Heart left ventricle (tissue), 16 donors: Measurements from ENCODE around the gene MIDN. TPM values are rescaled to one million over a fixed set of nuclear protein-coding genes. Genes with fewer than 3 reads are reported as not detected.
A peak's percentile ranks its signal among the peaks of the same experiment; 100 is the strongest.

Experiments
- ATAC-seq, 4 donors: fragments of 200-7000 bp; cut with Tn5 transposase; one replicate each; pipeline ENCODE4 v1.9.1; 2020 to 2022; ENCODE audit warnings: moderate library complexity in 4 of 4, mild to moderate bottlenecking in 3 of 4, moderate number of reproducible peaks in 1 of 4
- DNase-seq, 5 donors: peaks; one replicate each; pipeline ENCODE4 v3.0.0-alpha.2; 2020
- H3K27ac ChIP-seq, 12 donors: fragments of 200-600 bp; sonication (generic) in 4 of 12; one replicate each; pipeline versions ENCODE4 v1.5.0 to v1.8.0; 2016 to 2022; ENCODE audit warnings: mild to moderate bottlenecking in 2 of 12
- H3K27me3 ChIP-seq, 9 donors: fragments of 200-600 bp; sonication (generic) in 2 of 9; one replicate each; pipeline versions ENCODE4 v1.5.1 to v1.8.0; 2016 to 2022; ENCODE audit warnings: mild to moderate bottlenecking in 3 of 9
- H3K36me3 ChIP-seq, 9 donors: fragments of 200-600 bp; sonication (generic) in 2 of 9; one replicate each; pipeline versions ENCODE4 v1.5.0 to v1.8.0; 2018 to 2022; ENCODE audit warnings: mild to moderate bottlenecking in 2 of 9
- H3K4me1 ChIP-seq, 12 donors: fragments of 200-600 bp; sonication (generic) in 4 of 12; one replicate each; pipeline versions ENCODE4 v1.5.0 to v1.8.0; 2016 to 2022; ENCODE audit warnings: mild to moderate bottlenecking in 3 of 12
- H3K4me3 ChIP-seq, 12 donors: fragments of 200-600 bp; sonication (generic) in 4 of 12; one replicate each; pipeline versions ENCODE4 v1.5.0 to v1.8.0; 2017 to 2022; ENCODE audit warnings: mild to moderate bottlenecking in 9 of 12, moderate library complexity in 4 of 12
- H3K9me3 ChIP-seq, 12 donors: fragments of 200-600 bp; sonication (generic) in 4 of 12; one replicate each; pipeline versions ENCODE4 v1.5.0 to v1.8.0; 2016 to 2022; ENCODE audit warnings: mild to moderate bottlenecking in 1 of 12
- POLR2A ChIP-seq, 2 donors: fragments of 450-650 bp; IDR thresholded peaks; one replicate each; pipeline ENCODE4 v1.6.1; 2017; ENCODE audit warnings: antibody characterized with exemption in 2 of 2, mild to moderate bottlenecking in 2 of 2, moderate library complexity in 2 of 2
- WGBS, 4 donors: extraction: QIAGEN DNeasy Blood & Tissue Kit in 2 of 4; methylation state at CpG; one replicate each; pipeline versions ENCODE4 v1.1.5 to v1.1.7; 2013 to 2018; 5-methylcytosine and 5-hydroxymethylcytosine counted together
- intact Hi-C, 10 donors: fragments of 100-400 bp; cut with DNase I; formaldehyde crosslinking; loops; one replicate each; pipeline versions ENCODE4 v1.11.1 to v1.14.2; 2022
- polyA plus RNA-seq, 2 donors: library from polyadenylated mRNA; stranded (reverse); fragments of 200-250 nt; gene quantifications; one replicate each; pipeline ENCODE4 v1.2.3, GENCODE V29; 2013
- total RNA-seq, 9 donors: library from RNA; depleted of rRNA in 2 of 9; stranded (reverse); fragments of >200 nt in 2 of 9; fragmentation: NEBNext Ultra II Directional in 3 of 9; extraction: Animal tissue kit (Norgen Biotek cat#: 25700) in 3 of 9; gene quantifications; one replicate each; pipeline versions ENCODE4 v1.1.0 to v1.2.4, GENCODE V29; 2016 to 2023
- TF ChIP-seq, protein P1 (sequence below), 12 donors: fragments of 200-600 bp; sonication (generic) in 4 of 12; IDR thresholded peaks; one replicate each; pipeline versions ENCODE4 v1.5.0 to v1.8.0; 2018 to 2022; ENCODE audit warnings: antibody characterized with exemption in 12 of 12, mild to moderate bottlenecking in 5 of 12
- donor health status: ischemic (EF 13 %, LVEDD 7.1; RV severe dilation, severe dysfunction).
- donor health status: healthy with polysubstance abuse.
- donor health status: DM: no; HTN: yes; CAD: no.
- donor health status: DM: no; HTN: no; CAD: no.
- donor health status: ischemic (EF 25% LVEDD 6.9; RV normal size, moderate dysfunction).
- donor health status: ischemic (EF 25% LVEDD 5.7; RV mildly dilated, moderate dysfunction).
- donor health status: healthy.
- donor health status: DM: yes; HTN: yes; CAD: no.
- donor health status: ischemic (EF 35%, LVEDD 5.7; RV mildly dilated, moderate dysfunction).
- donor health status: nonischemic (EF 11% LVEDD 7.7; RV severe dilation, severe dysfunction).
- donor health status: DM: yes; HTN: yes; CAD: no.
- donor health status: PGD.
- donor health status: ischemic (EF 29% LVEDD 5.4; RV normal size, mild dysfunction).
- donor health status: nonischemic (EF 23%, LVEDD 6.1; RV moderate dilation, normal function).

The MIDN gene
- total and polyA plus RNA-seq, 11 donors = 25.8 to 115 (median 50.7) TPM

DNA sequence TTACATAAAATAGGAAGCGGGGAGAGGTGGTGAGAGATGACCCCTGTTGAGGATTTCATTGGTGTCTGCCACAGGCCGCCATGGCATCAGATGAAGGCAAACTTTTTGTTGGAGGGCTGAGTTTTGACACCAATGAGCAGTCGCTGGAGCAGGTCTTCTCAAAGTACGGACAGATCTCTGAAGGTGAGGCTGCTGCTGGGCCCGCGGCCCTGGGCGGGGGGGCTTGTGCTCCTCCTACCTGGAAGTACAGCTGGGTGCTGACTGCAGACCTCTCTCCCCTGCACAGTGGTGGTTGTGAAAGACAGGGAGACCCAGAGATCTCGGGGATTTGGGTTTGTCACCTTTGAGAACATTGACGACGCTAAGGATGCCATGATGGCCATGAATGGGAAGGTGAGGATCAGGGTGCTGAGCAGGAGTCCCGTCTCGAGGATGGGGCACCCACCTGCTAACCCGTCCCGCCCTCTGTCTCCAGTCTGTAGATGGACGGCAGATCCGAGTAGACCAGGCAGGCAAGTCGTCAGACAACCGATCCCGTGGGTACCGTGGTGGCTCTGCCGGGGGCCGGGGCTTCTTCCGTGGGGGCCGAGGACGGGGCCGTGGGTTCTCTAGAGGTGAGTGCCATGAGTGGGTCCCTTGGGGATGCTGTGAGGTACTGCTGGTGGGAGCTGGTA, 22.6 kb downstream of the MIDN start:
- 52 to 57% (median 53%) methylated on average over 26 of the region's 26 CpGs for WGBS, 4 donors
- no peaks in the 10 kb centered on the region for H3K9me3 ChIP-seq
- DNase-seq (no peak), ATAC-seq (no peak)
- intact Hi-C loops = loop anchor here in 6 of 10 donors (5.0 to 10.0 kb wide), 7 partner anchors 84 to 784 kb away; partner anchors contain the start of genes DAZAP1 (in 2 of the 6), GAMT (in 2 of the 6), ADAMTSL5 (in 1 of the 6) and GPX4 (in 1 of the 6)
- TF ChIP-seq POLR2A (IDR thresholded peaks at IDR 0.05) = no peak
- TF ChIP-seq, protein P1, sequence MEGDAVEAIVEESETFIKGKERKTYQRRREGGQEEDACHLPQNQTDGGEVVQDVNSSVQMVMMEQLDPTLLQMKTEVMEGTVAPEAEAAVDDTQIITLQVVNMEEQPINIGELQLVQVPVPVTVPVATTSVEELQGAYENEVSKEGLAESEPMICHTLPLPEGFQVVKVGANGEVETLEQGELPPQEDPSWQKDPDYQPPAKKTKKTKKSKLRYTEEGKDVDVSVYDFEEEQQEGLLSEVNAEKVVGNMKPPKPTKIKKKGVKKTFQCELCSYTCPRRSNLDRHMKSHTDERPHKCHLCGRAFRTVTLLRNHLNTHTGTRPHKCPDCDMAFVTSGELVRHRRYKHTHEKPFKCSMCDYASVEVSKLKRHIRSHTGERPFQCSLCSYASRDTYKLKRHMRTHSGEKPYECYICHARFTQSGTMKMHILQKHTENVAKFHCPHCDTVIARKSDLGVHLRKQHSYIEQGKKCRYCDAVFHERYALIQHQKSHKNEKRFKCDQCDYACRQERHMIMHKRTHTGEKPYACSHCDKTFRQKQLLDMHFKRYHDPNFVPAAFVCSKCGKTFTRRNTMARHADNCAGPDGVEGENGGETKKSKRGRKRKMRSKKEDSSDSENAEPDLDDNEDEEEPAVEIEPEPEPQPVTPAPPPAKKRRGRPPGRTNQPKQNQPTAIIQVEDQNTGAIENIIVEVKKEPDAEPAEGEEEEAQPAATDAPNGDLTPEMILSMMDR (IDR thresholded peaks at IDR 0.05) = no peak
- H3K27ac ChIP-seq = peak overlapping the region; percentile 92 to 100 (median 98)
- peaks cover 2 to 52% (median 48%) of the 10 kb centered on the region in 9 donors for H3K36me3 ChIP-seq
- H3K4me1 ChIP-seq = peaks cover 13 to 91% (median 82%) of the 10 kb centered on the region in 12 donors
- H3K4me3 ChIP-seq = peak overlapping the region in 11 of 12 donors; percentile 33 to 92 (median 72)
- H3K27me3 ChIP-seq = no peaks in the 10 kb centered on the region

DNA sequence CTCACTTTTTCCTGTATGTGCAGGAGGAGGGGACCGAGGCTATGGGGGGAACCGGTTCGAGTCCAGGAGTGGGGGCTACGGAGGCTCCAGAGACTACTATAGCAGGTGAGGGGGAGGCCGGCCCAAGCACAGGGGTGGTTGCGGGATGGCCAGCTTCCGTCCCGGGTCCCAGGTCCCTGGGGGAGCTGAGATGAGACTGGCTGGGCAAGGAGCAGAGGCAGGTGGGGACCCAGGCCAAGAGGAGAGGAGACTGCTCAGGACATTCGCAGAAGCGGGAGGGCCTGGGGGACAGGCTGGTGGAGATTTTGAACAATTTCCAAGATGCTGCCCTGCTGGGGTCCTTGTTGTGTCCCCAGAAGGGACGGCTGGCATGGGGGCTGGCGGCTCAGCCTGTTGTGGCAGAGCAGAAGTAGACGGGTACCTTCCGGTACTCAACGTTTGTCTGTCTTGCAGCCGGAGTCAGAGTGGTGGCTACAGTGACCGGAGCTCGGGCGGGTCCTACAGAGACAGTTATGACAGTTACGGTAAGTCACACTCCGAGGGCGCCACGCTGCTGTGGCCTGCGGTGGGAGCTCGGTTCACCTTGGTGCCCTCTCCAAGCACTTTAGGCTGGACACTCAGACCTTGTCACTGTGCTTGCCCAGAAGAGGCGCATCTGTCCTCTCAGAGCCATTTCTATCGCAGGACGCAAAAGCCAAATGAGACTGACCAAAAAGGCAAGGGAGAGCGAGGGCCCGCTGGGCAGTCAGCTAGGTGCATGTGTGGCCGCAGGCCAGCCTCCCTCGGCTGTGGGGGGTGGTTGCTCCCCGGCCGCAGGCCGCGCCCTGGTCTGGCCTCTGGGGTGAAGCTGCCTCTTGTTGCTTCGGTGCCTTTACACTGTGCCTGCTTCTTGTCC, 23.4 kb downstream of the MIDN start:
- Histone ChIP-seq H3K4me3 (peak overlapping the region in 10 of 12 donors; percentile 33 to 92 (median 72)), H3K9me3 (no peaks in the 10 kb centered on the region), H3K27ac (peak overlapping the region in 11 of 12 donors; percentile 17 to 100 (median 98)), H3K4me1 (peaks cover 13 to 91% (median 82%) of the 10 kb centered on the region in 12 donors), H3K27me3 (no peaks in the 10 kb centered on the region), H3K36me3 (peaks cover 2 to 52% (median 48%) of the 10 kb centered on the region in 9 donors)
- peak in 1 of 5 donors; percentile 43 for DNase-seq
- intact Hi-C loops = loop anchor here in 6 of 10 donors (5.0 to 10.0 kb wide), 7 partner anchors 83 to 783 kb away; partner anchors contain the start of genes DAZAP1 (in 2 of the 6), GAMT (in 2 of the 6), ADAMTSL5 (in 1 of the 6) and GPX4 (in 1 of the 6)
- WGBS, 4 donors = 50 to 61% (median 57%) methylated on average over 35 to 37 of the region's 37 CpGs
- TF ChIP-seq, protein P1 (IDR thresholded peaks at IDR 0.05) = no peak
- TF ChIP-seq POLR2A (IDR thresholded peaks at IDR 0.05) = no peak
- ATAC-seq = no peak

DNA sequence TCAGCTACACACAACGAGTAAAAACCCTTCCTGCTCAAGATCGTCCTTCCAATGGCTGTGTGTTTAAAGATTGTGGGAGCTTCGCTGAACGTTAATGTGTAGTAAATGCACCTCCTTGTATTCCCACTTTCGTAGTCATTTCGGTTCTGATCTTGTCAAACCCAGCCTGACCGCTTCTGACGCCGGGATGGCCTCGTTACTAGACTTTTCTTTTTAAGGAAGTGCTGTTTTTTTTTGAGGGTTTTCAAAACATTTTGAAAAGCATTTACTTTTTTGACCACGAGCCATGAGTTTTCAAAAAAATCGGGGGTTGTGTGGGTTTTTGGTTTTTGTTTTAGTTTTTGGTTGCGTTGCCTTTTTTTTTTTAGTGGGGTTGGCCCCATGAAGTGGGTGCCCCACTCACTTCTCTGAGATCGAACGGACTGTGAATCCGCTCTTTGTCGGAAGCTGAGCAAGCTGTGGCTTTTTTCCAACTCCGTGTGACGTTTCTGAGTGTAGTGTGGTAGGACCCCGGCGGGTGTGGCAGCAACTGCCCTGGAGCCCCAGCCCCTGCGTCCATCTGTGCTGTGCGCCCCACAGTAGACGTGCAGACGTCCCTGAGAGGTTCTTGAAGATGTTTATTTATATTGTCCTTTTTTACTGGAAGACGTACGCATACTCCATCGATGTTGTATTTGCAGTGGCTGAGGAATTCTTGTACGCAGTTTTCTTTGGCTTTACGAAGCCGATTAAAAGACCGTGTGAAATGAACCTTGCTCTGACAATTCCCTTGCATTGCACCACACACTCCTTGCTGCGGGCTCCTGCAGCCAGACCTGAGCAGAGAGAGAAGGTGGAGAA, 24.3 kb downstream of the MIDN start:
- no peaks in the 10 kb centered on the region for H3K27me3 ChIP-seq
- peaks cover 2 to 60% (median 48%) of the 10 kb centered on the region in 9 donors for H3K36me3 ChIP-seq
- H3K9me3 ChIP-seq = no peaks in the 10 kb centered on the region

More for the DNA sequence above, 24.3 kb downstream of the MIDN start:
- H3K4me3 ChIP-seq = peak overlapping the region in 7 of 12 donors; percentile 23 to 92 (median 72)
- intact Hi-C loops = loop anchor here in 6 of 10 donors (5.0 to 10.0 kb wide), 7 partner anchors 82 to 782 kb away; partner anchors contain the start of genes DAZAP1 (in 2 of the 6), GAMT (in 2 of the 6), ADAMTSL5 (in 1 of the 6) and GPX4 (in 1 of the 6)
- peaks cover 8 to 83% (median 77%) of the 10 kb centered on the region in 12 donors for H3K4me1 ChIP-seq
- ATAC-seq (no peak), DNase-seq (no peak)
- H3K27ac ChIP-seq = peak overlapping the region in 10 of 12 donors; percentile 3 to 100 (median 98)
- 66 to 72% (median 68%) methylated on average over 33 of the region's 33 CpGs for WGBS, 4 donors
- no peak for TF ChIP-seq POLR2A (IDR thresholded peaks at IDR 0.05)
- TF ChIP-seq, protein P1 (IDR thresholded peaks at IDR 0.05) = no peak
